RCC 7860 (cell line): Measurements from ENCODE around the gene LTBP1.

Experiments used
- DNase-seq: peaks from one replicate; pipeline ENCODE4 v3.0.0-alpha.2; 2015; ENCODE audit warnings: low spot score
- FAIRE-seq: peaks from 2 replicates; lab custom pipeline; 2012; peaks lifted over from hg19 to GRCh38; lab: Jason Lieb, UNC

LTBP1 gene

GRCh38 chr2:33107690-33108482 lies 161.1 kb downstream of the LTBP1 start:
- DNase-seq (peak; percentile 51), FAIRE-seq (no peak)

GRCh38 chr2:33108483-33109443 lies 162.0 kb downstream of the LTBP1 start:
- DNase-seq (peak; percentile 26), FAIRE-seq (no peak)

- peak; percentile 15 for FAIRE-seq
These were observed 163.7 kb downstream of the LTBP1 start for GRCh38 chr2:33110461-33110860.

GRCh38 chr2:33111002-33111446 lies 164.3 kb downstream of the LTBP1 start:
- no peak for FAIRE-seq
- peak; percentile 10 for DNase-seq

More at GRCh38 chr2:33110461-33110860, 163.7 kb downstream of the LTBP1 start:
- peak; percentile 37 for DNase-seq

- DNase-seq: no peak
- FAIRE-seq: no peak
These were observed 168.4 kb downstream of the LTBP1 start for GRCh38 chr2:33115196-33115595.

- FAIRE-seq (no peak), DNase-seq (no peak)
These were observed 169.0 kb downstream of the LTBP1 start for GRCh38 chr2:33115728-33116127.

GRCh38 chr2:33116799-33117198 lies 170.0 kb downstream of the LTBP1 start:
- FAIRE-seq: no peak
- DNase-seq: no peak

GRCh38 chr2:33118651-33119050 lies 171.9 kb downstream of the LTBP1 start:
- DNase-seq: no peak
- no peak for FAIRE-seq

- FAIRE-seq (no peak), DNase-seq (no peak)
These were observed 174.7 kb downstream of the LTBP1 start for GRCh38 chr2:33121416-33121815.

- DNase-seq: no peak
- FAIRE-seq: no peak
These were observed 175.2 kb downstream of the LTBP1 start for GRCh38 chr2:33121925-33122324.

- DNase-seq (no peak), FAIRE-seq (no peak)
These were observed 176.0 kb downstream of the LTBP1 start for GRCh38 chr2:33122726-33123125.

- FAIRE-seq (no peak), DNase-seq (no peak)
These were observed 176.5 kb downstream of the LTBP1 start for GRCh38 chr2:33123216-33123615.

- no peak for DNase-seq
- FAIRE-seq: no peak
These were observed 179.8 kb downstream of the LTBP1 start for GRCh38 chr2:33126552-33126951.

- DNase-seq (no peak), FAIRE-seq (no peak)
These were observed 180.2 kb downstream of the LTBP1 start for GRCh38 chr2:33126958-33127357.

GRCh38 chr2:33129263-33130053 lies 182.7 kb downstream of the LTBP1 start:
- FAIRE-seq (no peak), DNase-seq (no peak)

GRCh38 chr2:33130054-33130447 lies 183.3 kb downstream of the LTBP1 start:
- DNase-seq (no peak), FAIRE-seq (no peak)

GRCh38 chr2:33130544-33130943 lies 183.8 kb downstream of the LTBP1 start:
- FAIRE-seq: no peak
- no peak for DNase-seq

GRCh38 chr2:33131111-33131510 lies 184.4 kb downstream of the LTBP1 start:
- DNase-seq: peak; percentile 10
- FAIRE-seq: no peak

- no peak for DNase-seq
- FAIRE-seq: no peak
These were observed 185.0 kb downstream of the LTBP1 start for GRCh38 chr2:33131749-33132148.

- DNase-seq (no peak), FAIRE-seq (no peak)
These were observed 186.8 kb downstream of the LTBP1 start for GRCh38 chr2:33133454-33133952.
